Ovary (tissue), 9 donors: ENCODE results near the gene INPP5A. TPM values are rescaled to one million over a fixed set of nuclear protein-coding genes. Genes with fewer than 3 reads are reported as not detected.

Experiments
- DNase-seq, 5 donors: peaks; one replicate each; pipeline ENCODE4 v3.0.0-alpha.2; 2019 to 2020
- H3K27ac ChIP-seq, 2 donors: fragments of 200-600 bp; one replicate each; pipeline versions ENCODE4 v1.5.1 to v1.8.0; 2019 to 2022
- H3K27me3 ChIP-seq: fragments of 200-600 bp; one replicate; pipeline ENCODE4 v1.8.0; 2022
- H3K36me3 ChIP-seq: fragments of 200-600 bp; sonication (generic); one replicate; pipeline ENCODE4 v1.5.1; 2019
- H3K4me1 ChIP-seq: one replicate; pipeline ENCODE4 v1.8.1; 2013; ENCODE audit warnings: mild to moderate bottlenecking, moderate library complexity; ENCODE audit not compliant: insufficient read depth
- H3K4me3 ChIP-seq: fragments of 200-600 bp; sonication (generic); one replicate; pipeline ENCODE4 v1.5.1; 2017
- H3K9me3 ChIP-seq, 2 donors: fragments of 200-600 bp in 1 of 2; sonication (generic) in 1 of 2; one replicate each; pipeline versions ENCODE4 v1.5.1 to v1.8.1; 2013 to 2019; ENCODE audit warnings: mild to moderate bottlenecking in 1 of 2, moderate library complexity in 1 of 2
- CTCF ChIP-seq, 3 donors: fragments of 450-650 bp in 2 of 3; fragments of 200-600 bp in 1 of 3; IDR thresholded peaks; one replicate each; pipeline versions ENCODE4 v1.5.1 to v1.8.0; 2016 to 2022; ENCODE audit warnings: antibody characterized with exemption in 3 of 3, mild to moderate bottlenecking in 1 of 3
- EP300 ChIP-seq: sonication (generic); formaldehyde crosslinking; IDR thresholded peaks from one replicate; pipeline ENCODE4 v1.6.1; 2017; ENCODE audit warnings: antibody characterized with exemption
- POLR2A ChIP-seq: fragments of 450-650 bp; IDR thresholded peaks from one replicate; pipeline ENCODE4 v1.6.1; 2017; ENCODE audit warnings: antibody characterized with exemption, mild to moderate bottlenecking, moderate library complexity
- WGBS, 3 donors: extraction: QIAGEN DNeasy Blood & Tissue Kit in 1 of 3; methylation state at CpG; one replicate each; pipeline versions ENCODE4 v1.1.5 to v1.1.7; 2013 to 2017; 5-methylcytosine and 5-hydroxymethylcytosine counted together
- intact Hi-C, 4 donors: fragments of 100-400 bp; cut with DNase I; formaldehyde crosslinking; loops; one replicate each; pipeline versions ENCODE4 v1.11.0 to v1.15.1; 2022 to 2023
- polyA plus RNA-seq, 2 donors: library from polyadenylated mRNA; stranded (reverse); fragments of 200-250 nt in 1 of 2; fragments of 350-450 nt in 1 of 2; fragmentation: Illumina TruSeq in 1 of 2; extraction: RNeasy Lipid Tissue Mini Kit (QIAGEN cat#74804) in 1 of 2; gene quantifications; one replicate each; pipeline ENCODE4 v1.2.3, GENCODE V29; 2013 to 2014
- total RNA-seq, 7 donors: library from RNA; depleted of rRNA in 2 of 7; stranded (reverse); fragments of >200 nt in 2 of 7; fragmentation: NEBNext Ultra II Directional in 3 of 7; extraction: Animal tissue kit (Norgen Biotek cat#: 25700) in 3 of 7; gene quantifications; one replicate each; pipeline versions ENCODE4 v1.1.0 to v1.2.4, GENCODE V29; 2016 to 2023
- donor health status: DM: no; HTN: no; CAD: no; lungs with moderate emphysema.
- donor health status: DM: no; HTN: no; CAD: no.
- donor health status: Bipolar disorder and iron deficiency.
- donor health status: DM: yes; HTN: yes; CAD: no.
- donor health status: DM: no; HTN: no; CAD: no.
- donor health status: DM: yes; HTN: yes; CAD: no.

Gene INPP5A
- total and polyA plus RNA-seq, 9 donors = 19.8 to 41.2 (median 35.3) TPM

GRCh38 chr10:132589015-132589414 lies 51.4 kb downstream of the INPP5A start:
- Histone ChIP-seq H3K27ac (no peak overlapping the region), H3K9me3 (no peaks in the 10 kb centered on the region), H3K4me1 (peaks cover 9% of the 10 kb centered on the region), H3K36me3 (no peaks in the 10 kb centered on the region), H3K4me3 (no peak overlapping the region), H3K27me3 (no peaks in the 10 kb centered on the region)
- DNase-seq = no peak
- TF ChIP-seq EP300 = no peak
- no peak for TF ChIP-seq CTCF (IDR thresholded peaks at IDR 0.05)
- no peak for TF ChIP-seq POLR2A
- intact Hi-C loops = no loop called here
- 85 to 91% (median 88%) methylated on average over 14 of the region's 14 CpGs for WGBS, 3 donors

- TF ChIP-seq EP300 = no peak
- no peak for DNase-seq
- intact Hi-C loops = no loop called here
Observed at GRCh38 chr10:132589681-132590080, 52.1 kb downstream of the INPP5A start.

GRCh38 chr10:132590094-132590751 lies 52.6 kb downstream of the INPP5A start:
- no peak for DNase-seq
- Histone ChIP-seq H3K36me3 (no peaks in the 10 kb centered on the region), H3K27me3 (no peaks in the 10 kb centered on the region), H3K4me1 (peaks cover 12% of the 10 kb centered on the region), H3K9me3 (no peaks in the 10 kb centered on the region), H3K27ac (no peak overlapping the region), H3K4me3 (no peak overlapping the region)
- no peak for TF ChIP-seq CTCF (IDR thresholded peaks at IDR 0.05)
- no peak for TF ChIP-seq EP300
- no peak for TF ChIP-seq POLR2A
- WGBS, 3 donors = 92 to 95% (median 94%) methylated on average over 32 to 33 of the region's 33 CpGs
- intact Hi-C loops = no loop called here

More at GRCh38 chr10:132589681-132590080, 52.1 kb downstream of the INPP5A start:
- H3K27ac ChIP-seq = no peak overlapping the region
- no peaks in the 10 kb centered on the region for H3K27me3 ChIP-seq
- H3K36me3 ChIP-seq = no peaks in the 10 kb centered on the region
- H3K4me3 ChIP-seq = no peak overlapping the region
- WGBS, 3 donors = 88 to 94% (median 94%) methylated on average over 16 of the region's 16 CpGs
- peaks cover 12% of the 10 kb centered on the region for H3K4me1 ChIP-seq
- no peaks in the 10 kb centered on the region for H3K9me3 ChIP-seq

- Histone ChIP-seq H3K4me1 (peaks cover 12% of the 10 kb centered on the region), H3K4me3 (no peak overlapping the region), H3K27ac (no peak overlapping the region), H3K36me3 (no peaks in the 10 kb centered on the region), H3K27me3 (no peaks in the 10 kb centered on the region), H3K9me3 (no peaks in the 10 kb centered on the region)
- WGBS, 3 donors = 90 to 95% (median 91%) methylated on average over 10 of the region's 10 CpGs
- no peak for TF ChIP-seq EP300
- TF ChIP-seq CTCF (IDR thresholded peaks at IDR 0.05) = no peak
- no peak for TF ChIP-seq POLR2A
- intact Hi-C loops = no loop called here
- no peak for DNase-seq
Observed at GRCh38 chr10:132590752-132591121, 53.1 kb downstream of the INPP5A start.

GRCh38 chr10:132591166-132591971 lies 53.8 kb downstream of the INPP5A start:
- peak in 1 of 5 donors; percentile 9 for DNase-seq
- no peak overlapping the region for H3K4me3 ChIP-seq
- no peak overlapping the region for H3K27ac ChIP-seq
- TF ChIP-seq POLR2A = no peak
- no peak for TF ChIP-seq CTCF (IDR thresholded peaks at IDR 0.05)
- no peaks in the 10 kb centered on the region for H3K27me3 ChIP-seq
- intact Hi-C loops = no loop called here
- H3K36me3 ChIP-seq = no peaks in the 10 kb centered on the region
- H3K9me3 ChIP-seq = no peaks in the 10 kb centered on the region
- 69 to 80% (median 74%) methylated on average over 22 of the region's 22 CpGs for WGBS, 3 donors
- peaks cover 14% of the 10 kb centered on the region for H3K4me1 ChIP-seq
